A673 (cell line): ENCODE results near the gene MCTS1. TPM values are rescaled to one million over a fixed set of nuclear protein-coding genes. Genes with fewer than 3 reads are reported as not detected.

ENCODE experiments used
- BruUV-seq: library from RNA; stranded (reverse); fragments of 400-500 nt; replicated peaks from 2 replicates; lab custom pipeline; 2021; lab: Mats Ljungman, UMichigan
- CTCF ChIA-PET: fragments of 300-600 bp; sonication (Branson Sonifier 250); formaldehyde crosslinking; loops from one replicate; lab custom pipeline; 2022; ENCODE audit warnings: antibody characterized with exemption; lab: Charles Lee
- POLR2A ChIA-PET: fragments of 300-600 bp; sonication (Branson Sonifier 250); formaldehyde crosslinking; loops from one replicate; lab custom pipeline; 2022; ENCODE audit warnings: antibody characterized with exemption; ENCODE audit not compliant: low non-redundant PET; lab: Charles Lee
- DNase-seq: peaks from one replicate; pipeline ENCODE4 v3.0.0-alpha.2; 2015; ENCODE audit warnings: low spot score
- H3K27ac ChIP-seq: fragments of 200-600 bp; sonication (generic); 2 replicates; pipeline ENCODE4 v1.5.1; 2016; ENCODE audit warnings: mixed run types, low read depth, mild to moderate bottlenecking, mixed read lengths, antibody characterized with exemption, low read length; ENCODE audit not compliant: poor library complexity, severe bottlenecking
- H3K27me3 ChIP-seq: fragments of 200-600 bp; sonication (generic); replicated peaks from 2 replicates; pipeline ENCODE4 v1.6.1; 2017; ENCODE audit warnings: mixed run types, low read depth, mild to moderate bottlenecking, mixed read lengths, antibody characterized with exemption, low read length; ENCODE audit not compliant: insufficient read depth, poor library complexity
- H3K36me3 ChIP-seq: fragments of 200-600 bp; sonication (generic); 2 replicates; pipeline ENCODE4 v1.6.1; 2016; ENCODE audit warnings: mixed run types, mild to moderate bottlenecking, mixed read lengths, antibody characterized with exemption, low read length; ENCODE audit not compliant: insufficient read depth, poor library complexity, severe bottlenecking
- H3K4me1 ChIP-seq: fragments of 200-600 bp; sonication (generic); 2 replicates; pipeline ENCODE4 v1.6.1; 2017; ENCODE audit warnings: mixed run types, mild to moderate bottlenecking, mixed read lengths, antibody characterized with exemption, low read length; ENCODE audit not compliant: insufficient read depth, poor library complexity, severe bottlenecking
- H3K4me3 ChIP-seq: fragments of 200-600 bp; sonication (generic); 2 replicates; pipeline ENCODE4 v1.5.1; 2016; ENCODE audit warnings: low read depth, mixed run types, mild to moderate bottlenecking, mixed read lengths, low read length; ENCODE audit not compliant: poor library complexity, severe bottlenecking
- H3K9me3 ChIP-seq: fragments of 200-600 bp; sonication (generic); 2 replicates; pipeline ENCODE4 v1.6.1; 2016; ENCODE audit warnings: mixed run types, low read depth, mild to moderate bottlenecking, mixed read lengths, antibody characterized with exemption, low read length; ENCODE audit not compliant: poor library complexity, severe bottlenecking
- CTCF ChIP-seq: fragments of 300-800, 200-600 bp; sonication (generic); conservative IDR thresholded peaks from 2 replicates; pipeline ENCODE4 v1.5.1; 2017; ENCODE audit warnings: low read depth, mild to moderate bottlenecking, antibody characterized with exemption, low read length, moderate library complexity, mixed read lengths
- EZH2 ChIP-seq: fragments of 200-600 bp; sonication (generic); IDR thresholded peaks from 2 replicates; pipeline ENCODE4 v1.6.1; 2017; ENCODE audit warnings: borderline replicate concordance, low read depth, mild to moderate bottlenecking, mixed read lengths, antibody characterized with exemption, low read length; ENCODE audit not compliant: poor library complexity, severe bottlenecking
- intact Hi-C: fragments of 100-400 bp; cut with micrococcal nuclease; formaldehyde crosslinking; loops from one replicate; pipeline ENCODE4 v1.10.0; 2022; ENCODE audit not compliant: unreplicated experiment
- total RNA-seq: library from RNA; stranded (reverse); gene quantifications from 2 replicates; pipeline ENCODE4 v1.2.3, GENCODE V29; 2021

Gene MCTS1
- total RNA-seq, 1 experiment from 2014 or later, result 62.3 TPM

- ChIA-PET POLR2A (interaction anchor here (0.5 to 1.6 kb wide), 6 partner anchors 12 to 770 kb away, joined by 3 to 25 read pairs (median 3); partner anchors contain the start of genes MCTS1 and RPL39), CTCF (no interaction called here)
- DNase-seq, result no peak
- TSS peak; percentile 98 for BruUV-seq
- H3K9me3 ChIP-seq, result no peaks in the 10 kb centered on the region
- peak overlapping the region; percentile 98 for H3K27ac ChIP-seq
- H3K4me1 ChIP-seq, result peaks cover 5% of the 10 kb centered on the region
- H3K36me3 ChIP-seq, result no peaks in the 10 kb centered on the region
- H3K27me3 ChIP-seq, result no peaks in the 10 kb centered on the region
- intact Hi-C loops, result loop anchor here (5.0 kb wide), 1 partner anchor 40 kb away; the partner anchor contains the start of gene MCTS1
- H3K4me3 ChIP-seq, result peak overlapping the region; percentile 67
- no peak for TF ChIP-seq EZH2
- no peak for TF ChIP-seq CTCF
Measured at GRCh38 chrX:120561634-120562568, 42.0 kb upstream of the MCTS1 start.

GRCh38 chrX:120562569-120562926 is 41.4 kb upstream of the MCTS1 start:
- TF ChIP-seq CTCF (no peak), EZH2 (no peak)
- no TSS peak for BruUV-seq
- Histone ChIP-seq H3K27me3 (no peaks in the 10 kb centered on the region), H3K4me3 (peak overlapping the region; percentile 67), H3K4me1 (peaks cover 5% of the 10 kb centered on the region), H3K9me3 (no peaks in the 10 kb centered on the region), H3K36me3 (no peaks in the 10 kb centered on the region), H3K27ac (no peak overlapping the region)
- intact Hi-C loops, result loop anchor here (5.0 kb wide), 1 partner anchor 40 kb away; the partner anchor contains the start of gene MCTS1
- no peak for DNase-seq
- POLR2A ChIA-PET, result no interaction called here
- CTCF ChIA-PET, result no interaction called here

- peaks cover 5% of the 10 kb centered on the region for H3K4me1 ChIP-seq
- no peak overlapping the region for H3K4me3 ChIP-seq
- intact Hi-C loops, result loop anchor here (5.0 kb wide), 1 partner anchor 37 kb away; the partner anchor contains the start of gene MCTS1
- no peaks in the 10 kb centered on the region for H3K27me3 ChIP-seq
- ChIA-PET CTCF (no interaction called here), POLR2A (no interaction called here)
- no peaks in the 10 kb centered on the region for H3K9me3 ChIP-seq
- TF ChIP-seq EZH2, result no peak
- no peak for TF ChIP-seq CTCF
- BruUV-seq, result no TSS peak
- DNase-seq, result no peak
- H3K36me3 ChIP-seq, result no peaks in the 10 kb centered on the region
- no peak overlapping the region for H3K27ac ChIP-seq
Measured at GRCh38 chrX:120564925-120565324, 39.0 kb upstream of the MCTS1 start.
